Upper lobe of right lung (tissue), 1 donor: ENCODE measurements around the gene ZNF236. TPM values are rescaled to one million over a fixed set of nuclear protein-coding genes. Genes with fewer than 3 reads are reported as not detected.

ENCODE experiments used
- ATAC-seq: fragments of 200-7000 bp; cut with Tn5 transposase; one replicate; pipeline ENCODE4 v1.9.1; 2020; ENCODE audit warnings: mild to moderate bottlenecking, moderate library complexity
- DNase-seq: peaks from one replicate; pipeline ENCODE4 v3.0.0-alpha.2; 2020
- H3K27ac ChIP-seq: fragments of 200-600 bp; one replicate; pipeline ENCODE4 v1.8.0; 2022
- H3K27me3 ChIP-seq: fragments of 200-600 bp; one replicate; pipeline ENCODE4 v1.8.0; 2022; ENCODE audit warnings: mild to moderate bottlenecking
- H3K36me3 ChIP-seq: fragments of 200-600 bp; one replicate; pipeline ENCODE4 v1.8.0; 2022
- H3K4me1 ChIP-seq: fragments of 200-600 bp; one replicate; pipeline ENCODE4 v1.8.0; 2022
- H3K4me3 ChIP-seq: fragments of 200-600 bp; one replicate; pipeline ENCODE4 v1.8.0; 2022; ENCODE audit warnings: mild to moderate bottlenecking
- H3K9me3 ChIP-seq: fragments of 200-600 bp; one replicate; pipeline ENCODE4 v1.8.0; 2022
- intact Hi-C: fragments of 100-400 bp; cut with DNase I; formaldehyde crosslinking; loops from one replicate; pipeline ENCODE4 v1.11.0; 2022
- total RNA-seq: library from RNA; stranded (reverse); fragmentation: NEBNext Ultra II Directional; extraction: Animal tissue kit (Norgen Biotek cat#: 25700); gene quantifications from one replicate; pipeline ENCODE4 v1.2.1, GENCODE V29; 2021
- TF ChIP-seq, protein P1 (sequence below): fragments of 200-600 bp; IDR thresholded peaks from one replicate; pipeline ENCODE4 v1.8.0; 2022; ENCODE audit warnings: antibody characterized with exemption
- donor health status: DM: no; HTN: yes; CAD: no; lungs with severe emphysema.

Gene ZNF236
- total RNA-seq, 1 donor from 2014 or later, result 14.9 TPM

DNA sequence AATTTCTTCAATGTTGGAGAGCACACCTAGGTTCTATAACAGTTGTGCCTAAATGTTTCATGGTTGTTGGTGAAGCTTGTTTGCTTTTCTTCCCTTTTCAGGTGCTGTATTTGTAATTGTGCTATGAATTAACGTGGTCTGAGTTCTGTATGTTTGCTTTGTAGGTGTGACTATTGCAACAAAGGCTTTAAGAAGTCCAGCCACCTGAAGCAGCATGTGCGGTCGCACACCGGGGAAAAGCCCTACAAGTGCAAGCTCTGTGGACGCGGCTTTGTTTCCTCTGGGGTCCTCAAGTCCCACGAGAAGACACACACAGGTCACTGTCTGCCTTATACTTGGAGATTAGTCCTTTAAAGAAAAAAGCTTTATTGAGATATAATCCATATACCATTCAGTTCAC is 91.2 kb downstream of the ZNF236 start:
- no peak for DNase-seq
- intact Hi-C loops, result no loop called here
- H3K4me1 ChIP-seq, result no peaks in the 10 kb centered on the region
- H3K27ac ChIP-seq, result no peak overlapping the region
- TF ChIP-seq, protein P1, sequence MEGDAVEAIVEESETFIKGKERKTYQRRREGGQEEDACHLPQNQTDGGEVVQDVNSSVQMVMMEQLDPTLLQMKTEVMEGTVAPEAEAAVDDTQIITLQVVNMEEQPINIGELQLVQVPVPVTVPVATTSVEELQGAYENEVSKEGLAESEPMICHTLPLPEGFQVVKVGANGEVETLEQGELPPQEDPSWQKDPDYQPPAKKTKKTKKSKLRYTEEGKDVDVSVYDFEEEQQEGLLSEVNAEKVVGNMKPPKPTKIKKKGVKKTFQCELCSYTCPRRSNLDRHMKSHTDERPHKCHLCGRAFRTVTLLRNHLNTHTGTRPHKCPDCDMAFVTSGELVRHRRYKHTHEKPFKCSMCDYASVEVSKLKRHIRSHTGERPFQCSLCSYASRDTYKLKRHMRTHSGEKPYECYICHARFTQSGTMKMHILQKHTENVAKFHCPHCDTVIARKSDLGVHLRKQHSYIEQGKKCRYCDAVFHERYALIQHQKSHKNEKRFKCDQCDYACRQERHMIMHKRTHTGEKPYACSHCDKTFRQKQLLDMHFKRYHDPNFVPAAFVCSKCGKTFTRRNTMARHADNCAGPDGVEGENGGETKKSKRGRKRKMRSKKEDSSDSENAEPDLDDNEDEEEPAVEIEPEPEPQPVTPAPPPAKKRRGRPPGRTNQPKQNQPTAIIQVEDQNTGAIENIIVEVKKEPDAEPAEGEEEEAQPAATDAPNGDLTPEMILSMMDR, result no peak
- H3K4me3 ChIP-seq, result no peak overlapping the region
- no peaks in the 10 kb centered on the region for H3K9me3 ChIP-seq
- H3K27me3 ChIP-seq, result no peaks in the 10 kb centered on the region
- peaks cover 92% of the 10 kb centered on the region for H3K36me3 ChIP-seq
- peak; percentile 19 for ATAC-seq

DNA sequence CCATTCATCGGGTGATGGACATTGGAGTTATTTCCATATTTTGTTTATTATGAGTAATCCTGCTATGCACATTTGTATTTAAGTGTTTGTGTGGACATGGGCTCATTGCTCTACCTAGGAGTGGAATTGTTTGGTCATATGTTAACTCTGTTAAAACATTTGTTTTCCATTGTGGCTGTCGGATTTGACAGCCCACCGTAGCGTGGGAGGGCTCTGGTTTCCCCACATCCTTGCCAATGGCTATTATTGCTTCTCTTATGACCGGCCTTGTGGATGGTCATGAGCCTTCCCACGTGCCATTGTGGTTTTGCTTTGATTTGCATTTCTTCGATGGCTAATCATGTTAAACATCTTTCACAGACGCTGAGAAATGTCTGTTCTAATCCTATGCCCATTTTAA is 92.0 kb downstream of the ZNF236 start:
- no peaks in the 10 kb centered on the region for H3K4me1 ChIP-seq
- no peaks in the 10 kb centered on the region for H3K9me3 ChIP-seq
- ATAC-seq (no peak), DNase-seq (no peak)
- TF ChIP-seq, protein P1, result no peak
- no peak overlapping the region for H3K27ac ChIP-seq
- peaks cover 95% of the 10 kb centered on the region for H3K36me3 ChIP-seq
- H3K4me3 ChIP-seq, result no peak overlapping the region
- intact Hi-C loops, result no loop called here
- no peaks in the 10 kb centered on the region for H3K27me3 ChIP-seq

DNA sequence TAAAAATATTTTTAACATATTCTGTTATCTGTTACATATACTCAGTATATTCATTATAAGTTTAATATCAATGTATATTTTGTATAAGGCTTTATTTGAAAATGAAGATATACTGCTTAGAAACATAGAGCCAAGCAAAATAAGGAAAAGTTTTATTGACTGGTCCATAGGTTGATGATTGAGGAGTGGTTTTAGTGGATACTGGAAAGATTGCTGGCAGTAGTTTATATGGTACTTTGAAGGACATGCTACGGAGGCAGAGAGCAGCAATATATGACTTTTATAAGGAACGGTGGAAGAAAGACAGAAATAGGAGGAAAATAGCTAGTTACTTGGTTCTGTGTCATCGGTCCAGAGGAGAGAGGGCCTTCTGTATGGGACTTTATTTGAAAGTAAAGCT is 92.4 kb downstream of the ZNF236 start:
- TF ChIP-seq, protein P1, result no peak

DNA sequence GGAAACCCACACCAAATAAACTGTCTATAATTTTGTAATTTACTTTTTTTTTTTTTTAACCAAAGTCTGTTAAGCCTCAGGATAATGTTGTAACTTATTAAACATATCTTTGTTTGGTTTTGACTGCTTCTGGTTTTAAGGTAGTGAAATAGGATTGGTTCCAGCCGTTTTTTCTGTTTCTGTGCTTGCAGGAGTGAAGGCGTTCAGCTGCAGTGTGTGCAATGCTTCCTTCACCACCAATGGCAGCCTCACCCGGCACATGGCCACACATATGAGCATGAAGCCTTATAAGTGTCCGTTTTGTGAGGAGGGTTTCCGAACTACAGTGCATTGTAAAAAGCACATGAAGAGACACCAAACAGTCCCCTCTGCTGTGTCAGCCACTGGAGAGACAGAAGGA is 93.1 kb downstream of the ZNF236 start:
- Histone ChIP-seq H3K4me3 (no peak overlapping the region), H3K4me1 (no peaks in the 10 kb centered on the region), H3K36me3 (peaks cover 95% of the 10 kb centered on the region), H3K27ac (no peak overlapping the region), H3K9me3 (no peaks in the 10 kb centered on the region), H3K27me3 (no peaks in the 10 kb centered on the region)
- no peak for DNase-seq
- ATAC-seq, result no peak
- intact Hi-C loops, result no loop called here
- TF ChIP-seq, protein P1, result no peak

More for the DNA sequence above, 92.4 kb downstream of the ZNF236 start:
- ATAC-seq (no peak), DNase-seq (no peak)
- Histone ChIP-seq H3K27ac (no peak overlapping the region), H3K9me3 (no peaks in the 10 kb centered on the region), H3K36me3 (peaks cover 95% of the 10 kb centered on the region), H3K27me3 (no peaks in the 10 kb centered on the region), H3K4me1 (no peaks in the 10 kb centered on the region), H3K4me3 (no peak overlapping the region)
- intact Hi-C loops, result no loop called here

DNA sequence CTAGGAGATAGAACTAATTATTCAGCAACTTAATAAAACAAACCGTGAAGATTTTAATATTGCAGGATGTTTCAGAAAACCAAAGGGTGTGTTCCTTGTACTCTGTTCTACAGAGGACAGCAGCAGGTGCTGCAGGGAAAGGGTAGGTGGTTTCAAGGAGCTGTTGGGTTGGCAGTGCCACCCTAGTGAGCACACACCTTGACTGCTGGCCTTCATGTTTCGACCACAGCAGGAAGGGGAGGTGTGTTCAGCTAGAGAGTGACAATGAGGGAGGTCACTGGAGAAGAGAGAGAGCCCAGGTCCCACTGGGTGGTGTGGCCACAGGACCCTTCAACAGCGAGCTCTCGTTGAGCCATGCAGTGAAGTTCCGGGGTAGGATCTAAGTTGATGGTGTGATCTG is 98.6 kb downstream of the ZNF236 start:
- TF ChIP-seq, protein P1, result no peak
- intact Hi-C loops, result no loop called here
- no peaks in the 10 kb centered on the region for H3K9me3 ChIP-seq
- H3K4me3 ChIP-seq, result no peak overlapping the region
- H3K27ac ChIP-seq, result no peak overlapping the region
- H3K27me3 ChIP-seq, result no peaks in the 10 kb centered on the region
- no peaks in the 10 kb centered on the region for H3K4me1 ChIP-seq
- no peak for ATAC-seq
- peaks cover 82% of the 10 kb centered on the region for H3K36me3 ChIP-seq
- no peak for DNase-seq

DNA sequence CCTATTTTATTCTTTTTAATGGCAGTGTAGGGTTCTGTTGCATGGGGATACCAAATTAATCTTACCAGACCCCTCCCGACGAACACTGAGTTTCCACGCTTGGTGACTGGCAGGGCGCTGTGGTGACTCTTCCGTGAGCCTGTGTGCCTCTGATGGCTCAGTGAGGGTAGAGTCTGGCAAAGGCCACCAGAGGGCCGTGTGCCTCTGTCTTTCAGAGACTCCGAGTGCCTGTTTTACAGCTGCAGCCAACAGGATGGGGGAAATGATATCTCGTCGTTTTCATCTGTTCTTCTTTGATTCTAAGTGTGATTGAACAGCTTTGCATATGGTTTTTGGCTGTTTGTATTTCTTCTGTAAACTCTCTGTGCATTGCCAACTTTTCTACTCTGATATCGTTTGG is 99.8 kb downstream of the ZNF236 start:
- Histone ChIP-seq H3K4me1 (no peaks in the 10 kb centered on the region), H3K4me3 (no peak overlapping the region), H3K9me3 (no peaks in the 10 kb centered on the region), H3K27me3 (no peaks in the 10 kb centered on the region), H3K36me3 (peaks cover 78% of the 10 kb centered on the region), H3K27ac (no peak overlapping the region)
- ATAC-seq (peak; percentile 96), DNase-seq (peak; percentile 71)
- intact Hi-C loops, result no loop called here
- TF ChIP-seq, protein P1, result peak; percentile 58
